HepG2 (cell line): ENCODE measurements around the gene LAG3. TPM values are rescaled to one million over a fixed set of nuclear protein-coding genes. Genes with fewer than 3 reads are reported as not detected.

Source experiments
- BCL6 ChIP-seq: IDR thresholded peaks from 2 replicates; pipeline ENCODE4 v1.6.1; 2016; ENCODE audit warnings: missing genetic modification reagents, missing compliant biosample characterization
- CBX5 ChIP-seq: sonication (generic); formaldehyde crosslinking; IDR thresholded peaks from 2 replicates; pipeline ENCODE4 v1.4.0; 2020; ENCODE audit warnings: missing genetic modification reagents, borderline replicate concordance
- ETS1 ChIP-seq: sonication (generic); formaldehyde crosslinking; IDR thresholded peaks from 2 replicates; pipeline ENCODE4 v1.4.0; 2020; ENCODE audit warnings: missing genetic modification reagents
- GPN1 ChIP-seq: sonication (generic); formaldehyde crosslinking; IDR thresholded peaks from 2 replicates; pipeline ENCODE4 v1.5.1; 2020; ENCODE audit warnings: missing genetic modification reagents, borderline replicate concordance
- HNF1A ChIP-seq, 2 experiments: sonication (generic) in 1 of 2; formaldehyde crosslinking in 1 of 2; IDR thresholded peaks; 2 replicates each; pipeline versions ENCODE4 v1.4.0 to v1.6.1; 2016 to 2020; ENCODE audit warnings: borderline replicate concordance in 1 of 2, low read depth in 1 of 2, mild to moderate bottlenecking in 1 of 2, missing genetic modification reagents in 1 of 2
- HNRNPK ChIP-seq: fragments of 200-400 bp; formaldehyde crosslinking; IDR thresholded peaks from 2 replicates; pipeline ENCODE4 v1.6.1; 2018; ENCODE audit warnings: low read length, low read depth, moderate library complexity, mild to moderate bottlenecking; ENCODE audit not compliant: poor library complexity, severe bottlenecking
- SALL2 ChIP-seq: sonication (generic); formaldehyde crosslinking; IDR thresholded peaks from 2 replicates; pipeline ENCODE4 v1.8.1; 2023; ENCODE audit warnings: mild to moderate bottlenecking, missing genetic modification reagents, inconsistent platforms
- SMC3 ChIP-seq: IDR thresholded peaks from 2 replicates; pipeline ENCODE4 v1.6.1; 2011; ENCODE audit warnings: low read length, improper control_type of control experiment
- SOX6 ChIP-seq, 2 experiments: fragments of 450-650 bp in 1 of 2; sonication (generic) in 1 of 2; formaldehyde crosslinking in 1 of 2; IDR thresholded peaks; 2 replicates each; pipeline versions ENCODE4 v1.4.0 to v1.6.1; 2017 to 2020; ENCODE audit warnings: antibody characterized with exemption in 1 of 2, mild to moderate bottlenecking in 1 of 2, missing genetic modification reagents in 1 of 2
- TBX2 ChIP-seq: sonication (generic); formaldehyde crosslinking; IDR thresholded peaks from 2 replicates; pipeline ENCODE4 v1.5.0; 2020; ENCODE audit warnings: missing genetic modification reagents, mild to moderate bottlenecking, borderline replicate concordance
- THRA ChIP-seq: sonication (generic); formaldehyde crosslinking; IDR thresholded peaks from 2 replicates; pipeline ENCODE4 v1.4.0; 2020; ENCODE audit warnings: missing genetic modification reagents, borderline replicate concordance
- TMF1 ChIP-seq: sonication (generic); formaldehyde crosslinking; IDR thresholded peaks from 2 replicates; pipeline ENCODE4 v1.8.1; 2022; ENCODE audit warnings: low read depth, missing genetic modification reagents
- YY1 ChIP-seq: IDR thresholded peaks from 2 replicates; pipeline ENCODE4 v1.6.1; 2011; ENCODE audit warnings: low read length, low read depth, moderate library complexity, mild to moderate bottlenecking; ENCODE audit not compliant: insufficient read depth, insufficient replicate concordance
- ZFP82 ChIP-seq: sonication (generic); formaldehyde crosslinking; IDR thresholded peaks from 2 replicates; pipeline ENCODE4 v1.5.1; 2020; ENCODE audit warnings: mild to moderate bottlenecking, missing genetic modification reagents, borderline replicate concordance
- ZMAT3 ChIP-seq: sonication (generic); formaldehyde crosslinking; conservative IDR thresholded peaks from 2 replicates; pipeline ENCODE4 v1.7.0; 2021; ENCODE audit warnings: missing genetic modification reagents
- ZNF260 ChIP-seq: sonication (generic); formaldehyde crosslinking; IDR thresholded peaks from 2 replicates; pipeline ENCODE4 v1.4.0; 2020; ENCODE audit warnings: missing genetic modification reagents, low read depth, mild to moderate bottlenecking, borderline replicate concordance
- ZNF639 ChIP-seq: conservative IDR thresholded peaks from 2 replicates; pipeline ENCODE4 v1.6.1; 2018; ENCODE audit warnings: missing genetic modification reagents
- polyA plus RNA-seq, 8 experiments: library from polyadenylated mRNA; depleted of rRNA in 3 of 8; stranded (reverse) in 7 of 8; unstranded in 1 of 8; fragments of >200 nt; fragmentation: Illumina TruSeq in 4 of 8; extraction: Trizol in 4 of 8; gene quantifications; 2 replicates each; pipeline versions ENCODE4 v1.2.1 to v1.2.3, GENCODE V29; 2011 to 2016; ENCODE audit warnings: low read depth in 4 of 8, missing spikeins in 1 of 8, mixed read lengths in 1 of 8; ENCODE audit not compliant: insufficient read depth in 1 of 8
- total RNA-seq, 5 experiments: library from RNA; depleted of rRNA; stranded (reverse); fragments of >200 nt; fragmentation: Illumina TruSeq; extraction: Trizol; gene quantifications; 2 replicates each; pipeline ENCODE4 v1.2.3, GENCODE V29; 2016; ENCODE audit warnings: low read depth in 1 of 5

Gene LAG3
- total and polyA plus RNA-seq, 2 of the 13 experiments (the other 11 are each of a cell fraction or from before 2014, with no cell fraction given), result 0.11 to 0.26 TPM

- TF ChIP-seq THRA (CRISPR knock-in tag) (no peak), ZNF639 (CRISPR knock-in tag) (no peak), CBX5 (CRISPR knock-in tag) (no peak), YY1 (peak; percentile 32), ETS1 (CRISPR knock-in tag) (no peak), ZFP82 (CRISPR knock-in tag) (peak; percentile 75; the same call in 1 of the 2 replicates), TBX2 (peak; percentile 36; the same call in 1 of the 2 replicates), HNF1A (IDR thresholded peaks at IDR 0.05; ENCODE audit: low read depth) (no peak), HNF1A (CRISPR knock-in tag; IDR thresholded peaks at IDR 0.05; ENCODE audit: borderline replicate concordance) (no peak), BCL6 (CRISPR knock-in tag) (peak; percentile 41; the same call in 1 of the 2 replicates), ZNF260 (no peak), SALL2 (CRISPR knock-in tag) (no peak), SOX6 (IDR thresholded peaks at IDR 0.05) (no peak), SOX6 (CRISPR knock-in tag; IDR thresholded peaks at IDR 0.05) (no peak), HNRNPK (peak; percentile 86), SMC3 (no peak), ZMAT3 (CRISPR knock-in tag) (0 out of 2 replicates have a peak, but pooled peaks have one; percentile 22), GPN1 (CRISPR knock-in tag) (no peak), TMF1 (peak; percentile 9; the same call in 1 of the 2 replicates)
These were observed 6.4 kb upstream of the LAG3 start, which contains the start of gene PTMS (continued) for GRCh38 chr12:6765634-6766581.
